Measurements from ENCODE around the gene ADAMTS19. TPM values are rescaled to one million over a fixed set of nuclear protein-coding genes. Genes with fewer than 3 reads are reported as not detected.

ADAMTS19 gene
- total RNA-seq, 1 donor from 2014 or later, result 0.95 TPM

GRCh38 chr5:129639331-129639730 lies 179.2 kb downstream of the ADAMTS19 start:
- intact Hi-C loops (cut with DNase I), result no loop called here
- ATAC-seq (no peak), DNase-seq (ENCODE audit: missing footprints) (no peak)

GRCh38 chr5:129652349-129653056 lies 192.4 kb downstream of the ADAMTS19 start:
- no peak for DNase-seq (ENCODE audit: missing footprints)
- intact Hi-C loops (cut with DNase I), result no loop called here
- ATAC-seq, result no peak

- ATAC-seq, result no peak
- intact Hi-C loops (cut with DNase I), result no loop called here
- DNase-seq (ENCODE audit: missing footprints), result no peak
Measured at GRCh38 chr5:129653057-129653375, 192.9 kb downstream of the ADAMTS19 start.

GRCh38 chr5:129653442-129653841 lies 193.3 kb downstream of the ADAMTS19 start:
- DNase-seq (ENCODE audit: missing footprints) (no peak), ATAC-seq (no peak)
- intact Hi-C loops (cut with DNase I), result no loop called here

- DNase-seq (ENCODE audit: missing footprints) (no peak), ATAC-seq (no peak)
- intact Hi-C loops (cut with DNase I), result no loop called here
Measured at GRCh38 chr5:129656952-129657351, 196.9 kb downstream of the ADAMTS19 start.

GRCh38 chr5:129658801-129659200 lies 198.7 kb downstream of the ADAMTS19 start:
- intact Hi-C loops (cut with DNase I), result no loop called here
- DNase-seq (ENCODE audit: missing footprints) (no peak), ATAC-seq (no peak)

- ATAC-seq, result no peak
- no peak for DNase-seq (ENCODE audit: missing footprints)
- intact Hi-C loops (cut with DNase I), result no loop called here
Measured at GRCh38 chr5:129661366-129662035, 201.4 kb downstream of the ADAMTS19 start.

GRCh38 chr5:129664336-129664937 lies 204.3 kb downstream of the ADAMTS19 start:
- no peak for DNase-seq (ENCODE audit: missing footprints)
- intact Hi-C loops (cut with DNase I), result no loop called here
- no peak for ATAC-seq

GRCh38 chr5:129670957-129671500 lies 210.9 kb downstream of the ADAMTS19 start:
- DNase-seq (ENCODE audit: missing footprints), result no peak
- intact Hi-C loops (cut with DNase I), result no loop called here
- ATAC-seq, result no peak

- ATAC-seq (no peak), DNase-seq (ENCODE audit: missing footprints) (no peak)
- intact Hi-C loops (cut with DNase I), result no loop called here
Measured at GRCh38 chr5:129672006-129672405, 211.9 kb downstream of the ADAMTS19 start.

GRCh38 chr5:129679671-129680070 lies 219.6 kb downstream of the ADAMTS19 start:
- no peak for DNase-seq (ENCODE audit: missing footprints)
- intact Hi-C loops (cut with DNase I), result no loop called here
- no peak for ATAC-seq

- DNase-seq (ENCODE audit: missing footprints) (no peak), ATAC-seq (no peak)
- intact Hi-C loops (cut with DNase I), result no loop called here
Measured at GRCh38 chr5:129687941-129688340, 227.8 kb downstream of the ADAMTS19 start.

- no peak for DNase-seq (ENCODE audit: missing footprints)
- intact Hi-C loops (cut with DNase I), result no loop called here
- ATAC-seq, result no peak
Measured at GRCh38 chr5:129689045-129689444, 228.9 kb downstream of the ADAMTS19 start.

- intact Hi-C loops (cut with DNase I), result no loop called here
- no peak for ATAC-seq
- DNase-seq (ENCODE audit: missing footprints), result no peak
Measured at GRCh38 chr5:129691220-129691619, 231.1 kb downstream of the ADAMTS19 start.

GRCh38 chr5:129696636-129697035 lies 236.5 kb downstream of the ADAMTS19 start:
- DNase-seq (ENCODE audit: missing footprints) (no peak), ATAC-seq (no peak)
- intact Hi-C loops (cut with DNase I), result no loop called here

GRCh38 chr5:129698661-129699060 lies 238.6 kb downstream of the ADAMTS19 start:
- DNase-seq (ENCODE audit: missing footprints) (no peak), ATAC-seq (no peak)
- intact Hi-C loops (cut with DNase I), result no loop called here

- intact Hi-C loops (cut with DNase I), result no loop called here
- ATAC-seq, result no peak
- no peak for DNase-seq (ENCODE audit: missing footprints)
Measured at GRCh38 chr5:129716235-129716634, 256.1 kb downstream of the ADAMTS19 start.

- DNase-seq (ENCODE audit: missing footprints), result no peak
- intact Hi-C loops (cut with DNase I), result no loop called here
- ATAC-seq, result no peak
Measured at GRCh38 chr5:129716651-129717050, 256.6 kb downstream of the ADAMTS19 start.

- intact Hi-C loops (cut with DNase I), result no loop called here
- no peak for DNase-seq (ENCODE audit: missing footprints)
- ATAC-seq, result no peak
Measured at GRCh38 chr5:129717751-129718310, 257.7 kb downstream of the ADAMTS19 start.

Measured in Right ventricle myocardium inferior (tissue), 1 donor.